Cortex of kidney (tissue), 1 donor: Measurements from ENCODE around the gene STON2.
"Not testable (repeated sequence)": the region's sequence is repeated elsewhere in the genome, so short reads cannot be mapped to it uniquely, and the experiment has no call there.

Experiments used
- DNase-seq: peaks from one replicate; lab custom pipeline; 2025; lab: John Stamatoyannopoulos, UW

The STON2 gene

GRCh38 chr14:81265636-81266169 is 134.4 kb downstream of the STON2 start:
- no peak for DNase-seq

GRCh38 chr14:81264671-81265070 is 135.5 kb downstream of the STON2 start:
- no peak for DNase-seq

- DNase-seq = no peak
Observed at GRCh38 chr14:81263777-81264410, 136.2 kb downstream of the STON2 start.

- no peak for DNase-seq
Observed at GRCh38 chr14:81261176-81261575, 138.9 kb downstream of the STON2 start.

- DNase-seq = no peak
Observed at GRCh38 chr14:81260732-81261131, 139.4 kb downstream of the STON2 start.

GRCh38 chr14:81256289-81256960 is 143.7 kb downstream of the STON2 start:
- DNase-seq = no peak

- DNase-seq = no peak
Observed at GRCh38 chr14:81252278-81252677, 147.8 kb downstream of the STON2 start.

- DNase-seq = no peak
Observed at GRCh38 chr14:81247271-81247766, 152.8 kb downstream of the STON2 start.

- no peak for DNase-seq
Observed at GRCh38 chr14:81246461-81247270, 153.5 kb downstream of the STON2 start.

GRCh38 chr14:81245771-81246170 is 154.4 kb downstream of the STON2 start:
- no peak for DNase-seq

- not testable (repeated sequence) for DNase-seq
Observed at GRCh38 chr14:81244431-81244830, 155.7 kb downstream of the STON2 start.

GRCh38 chr14:81243499-81243898 is 156.6 kb downstream of the STON2 start:
- no peak for DNase-seq

- not testable (repeated sequence) for DNase-seq
Observed at GRCh38 chr14:81236849-81237248, 163.3 kb downstream of the STON2 start.

- no peak for DNase-seq
Observed at GRCh38 chr14:81236138-81236537, 164.0 kb downstream of the STON2 start.

- no peak for DNase-seq
Observed at GRCh38 chr14:81235096-81235495, 165.0 kb downstream of the STON2 start.

- DNase-seq = no peak
Observed at GRCh38 chr14:81234278-81234677, 165.8 kb downstream of the STON2 start.

GRCh38 chr14:81233615-81234014 is 166.5 kb downstream of the STON2 start:
- no peak for DNase-seq

GRCh38 chr14:81231540-81231939 is 168.6 kb downstream of the STON2 start:
- no peak for DNase-seq

- no peak for DNase-seq
Observed at GRCh38 chr14:81224222-81224621, 175.9 kb downstream of the STON2 start.

- DNase-seq = not testable (repeated sequence)
Observed at GRCh38 chr14:81223788-81224187, 176.3 kb downstream of the STON2 start.

- DNase-seq = no peak
Observed at GRCh38 chr14:81222691-81223090, 177.4 kb downstream of the STON2 start.

- no peak for DNase-seq
Observed at GRCh38 chr14:81222126-81222525, 178.0 kb downstream of the STON2 start.
